Left colon (tissue), 2 donors: ENCODE measurements around the gene FBF1. TPM values are rescaled to one million over a fixed set of nuclear protein-coding genes. Genes with fewer than 3 reads are reported as not detected.
"Not testable (repeated sequence)": the region's sequence is repeated elsewhere in the genome, so short reads cannot be mapped to it uniquely, and the experiment has no call there.

ENCODE experiments used
- ATAC-seq: fragments of 200-7000 bp; cut with Tn5 transposase; one replicate; pipeline ENCODE4 v1.9.1; 2020; ENCODE audit warnings: mild to moderate bottlenecking, moderate library complexity
- DNase-seq, 2 donors: peaks; one replicate each; pipeline ENCODE4 v3.0.0-alpha.2; 2020
- intact Hi-C, 2 donors: fragments of 100-400 bp; cut with DNase I in 1 of 2; cut with micrococcal nuclease in 1 of 2; formaldehyde crosslinking; loops; one replicate each; pipeline versions ENCODE4 v1.11.2 to v1.14.0; 2022; cut with DNase I, micrococcal nuclease
- total RNA-seq, 2 donors: library from RNA; stranded (reverse); fragmentation: NEBNext Ultra II Directional; extraction: Animal tissue kit (Norgen Biotek cat#: 25700); gene quantifications; one replicate each; pipeline ENCODE4 v1.2.1, GENCODE V29; 2021
- donor health status: DM: no; HTN: no; CAD: no.
- donor health status: DM: yes; HTN: yes; CAD: no.

The FBF1 gene
- total RNA-seq, 2 donors from 2014 or later, result 5.2 to 5.5 TPM

DNA sequence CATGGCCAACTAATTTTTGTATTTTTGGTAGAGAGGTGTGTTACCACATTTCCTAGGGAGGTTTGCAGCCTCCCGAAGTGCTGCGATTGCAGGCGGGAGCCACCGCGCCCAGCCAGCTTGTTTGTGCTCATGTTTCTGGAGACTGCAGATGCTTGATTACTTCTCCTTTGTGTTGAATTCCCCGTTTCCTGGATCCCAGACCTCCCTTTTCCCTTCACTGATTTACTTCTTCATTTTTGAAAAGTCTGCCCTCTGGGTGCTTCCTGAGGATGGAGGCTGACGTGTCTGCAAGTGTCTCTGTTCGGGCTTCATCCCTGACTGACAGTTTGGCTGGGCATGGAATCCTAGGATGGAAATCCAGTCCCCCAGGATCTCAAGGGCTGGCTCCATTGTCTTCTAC lies 55.4 kb downstream of the FBF1 start:
- intact Hi-C loops, result no loop called here
- no peak for DNase-seq
- ATAC-seq, result no peak

DNA sequence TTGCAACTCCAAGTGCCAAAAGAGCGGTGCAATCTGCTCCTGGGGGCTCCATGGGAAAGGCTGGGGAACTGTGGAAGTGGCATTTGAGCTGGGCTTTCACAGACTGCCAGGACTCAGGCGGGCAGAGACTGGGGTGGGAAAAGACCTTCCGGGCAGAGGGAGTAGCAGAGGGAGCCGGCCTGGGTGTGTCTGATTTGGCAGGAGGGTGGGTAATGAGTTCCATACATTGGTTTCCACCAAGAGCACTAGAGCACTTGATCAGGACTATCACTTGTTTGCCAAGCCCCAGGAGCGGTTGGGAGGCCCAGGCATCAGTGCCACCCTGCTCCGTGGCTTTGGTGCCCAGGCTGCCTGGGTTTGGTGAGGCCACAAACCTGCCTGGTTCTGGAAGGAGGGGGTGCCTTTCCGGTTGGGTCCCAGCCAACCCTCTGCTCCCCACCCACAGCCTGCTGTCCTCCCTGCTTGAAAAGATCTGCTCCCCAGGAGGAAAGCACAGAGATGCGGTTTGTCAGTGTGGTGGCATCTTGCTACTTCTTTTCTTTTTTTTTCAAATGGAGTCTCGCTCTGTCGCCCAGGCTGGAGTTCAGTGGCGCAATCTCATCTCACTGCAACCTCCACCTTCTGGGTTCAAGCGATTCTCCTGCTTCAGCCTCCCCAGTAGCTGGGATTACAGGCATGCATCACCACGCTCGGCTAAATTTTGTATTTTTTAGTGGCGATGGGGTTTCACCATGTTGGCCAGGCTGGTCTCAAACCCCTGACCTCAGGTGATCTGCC lies 59.0 kb downstream of the FBF1 start:
- no peak for ATAC-seq
- no peak for DNase-seq
- intact Hi-C loops, result no loop called here

DNA sequence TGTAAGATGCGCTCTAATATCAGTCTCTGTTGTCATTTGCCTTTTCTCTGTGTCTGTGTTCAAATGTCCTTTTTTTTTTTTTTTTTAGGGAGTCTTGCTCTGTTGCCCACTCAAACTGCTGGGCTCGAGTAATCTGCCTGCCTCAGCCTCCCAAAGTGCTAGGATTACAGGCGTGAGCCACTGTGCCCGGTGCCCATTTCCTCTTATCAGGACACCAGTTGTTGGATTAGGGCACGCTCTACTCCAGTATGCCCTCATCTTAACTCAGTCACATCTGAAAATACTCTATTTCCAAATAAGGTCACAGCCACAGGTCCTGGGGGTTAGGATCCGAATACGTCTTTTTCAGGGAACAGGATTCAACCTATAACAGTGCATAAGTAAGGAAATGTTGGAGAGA lies 60.6 kb downstream of the FBF1 start:
- ATAC-seq, result no peak
- no peak for DNase-seq
- intact Hi-C loops, result no loop called here

DNA sequence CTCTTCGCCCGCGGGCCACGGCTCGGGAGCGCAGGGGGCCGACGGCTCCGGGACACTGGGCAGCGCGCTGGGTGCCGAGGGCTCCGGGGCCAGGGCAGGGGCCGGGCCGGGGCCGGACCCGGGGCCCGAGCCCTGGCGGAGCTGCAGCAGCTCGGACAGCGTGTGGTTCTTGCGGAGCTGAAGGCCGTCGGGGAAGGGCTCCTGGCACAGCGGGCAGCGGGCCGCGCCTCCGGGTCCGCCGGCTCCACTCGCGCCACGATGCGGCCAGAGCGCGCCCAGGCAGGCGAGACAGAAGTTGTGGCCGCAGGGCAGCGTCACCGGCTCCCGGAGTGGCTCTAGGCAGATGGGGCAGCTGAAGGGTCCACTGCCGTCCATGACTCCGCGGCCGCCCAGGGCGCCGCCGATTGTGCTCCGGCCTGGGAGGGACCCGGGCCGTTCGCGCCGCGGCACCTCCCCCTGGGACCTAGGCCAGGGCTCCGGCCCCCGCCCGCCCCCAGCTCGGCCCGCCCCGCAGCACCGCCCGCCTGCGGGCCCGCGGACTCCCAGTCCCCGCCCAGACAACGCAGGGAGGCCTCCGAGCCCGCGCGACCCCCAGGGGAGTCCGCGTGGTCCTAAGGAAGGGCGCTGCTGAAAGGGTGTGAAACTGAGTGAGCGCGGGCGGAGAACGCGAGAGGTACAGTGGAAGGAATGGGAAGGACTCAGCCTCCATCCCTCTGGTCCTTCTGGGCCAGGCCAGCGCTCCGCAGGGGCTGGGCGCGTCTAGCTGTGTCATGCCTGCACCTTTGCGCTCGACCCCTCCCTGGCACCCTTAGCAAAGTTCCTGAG lies 62.5 kb downstream of the FBF1 start, which contains the start of gene TRIM47:
TRIM47 (minus strand) TSS at position 408 of the 825 bp plus-strand sequence; CDS start at position 375, 33 bp downstream.
- DNase-seq (peak; percentile 69 to 74), ATAC-seq (peak; percentile 34)
- intact Hi-C loops, result no loop called here

DNA sequence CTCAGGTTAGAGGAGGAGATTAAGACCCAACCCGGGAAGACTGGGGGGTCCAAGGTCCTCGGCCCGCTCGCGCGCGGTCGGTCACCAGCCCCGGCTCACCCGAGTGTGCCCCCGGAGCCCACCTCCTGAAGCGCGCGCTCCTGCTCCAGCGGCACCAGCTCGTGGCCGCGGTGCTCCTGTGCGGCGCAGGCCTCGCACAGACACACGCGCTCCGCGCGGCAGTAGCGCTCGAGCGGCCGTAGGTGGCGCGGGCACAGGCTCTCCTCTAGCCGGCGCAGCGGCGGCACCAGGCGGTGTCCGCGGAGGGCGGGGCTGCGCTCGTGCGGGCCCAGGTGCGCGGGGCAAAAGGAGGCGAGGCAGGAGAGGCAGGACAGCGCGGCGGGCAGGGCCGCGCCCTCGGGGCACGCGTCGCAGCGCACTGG lies 63.1 kb downstream of the FBF1 start:
- intact Hi-C loops, result no loop called here
- ATAC-seq, result peak; percentile 65
- DNase-seq, result peak; percentile 76 to 88

DNA sequence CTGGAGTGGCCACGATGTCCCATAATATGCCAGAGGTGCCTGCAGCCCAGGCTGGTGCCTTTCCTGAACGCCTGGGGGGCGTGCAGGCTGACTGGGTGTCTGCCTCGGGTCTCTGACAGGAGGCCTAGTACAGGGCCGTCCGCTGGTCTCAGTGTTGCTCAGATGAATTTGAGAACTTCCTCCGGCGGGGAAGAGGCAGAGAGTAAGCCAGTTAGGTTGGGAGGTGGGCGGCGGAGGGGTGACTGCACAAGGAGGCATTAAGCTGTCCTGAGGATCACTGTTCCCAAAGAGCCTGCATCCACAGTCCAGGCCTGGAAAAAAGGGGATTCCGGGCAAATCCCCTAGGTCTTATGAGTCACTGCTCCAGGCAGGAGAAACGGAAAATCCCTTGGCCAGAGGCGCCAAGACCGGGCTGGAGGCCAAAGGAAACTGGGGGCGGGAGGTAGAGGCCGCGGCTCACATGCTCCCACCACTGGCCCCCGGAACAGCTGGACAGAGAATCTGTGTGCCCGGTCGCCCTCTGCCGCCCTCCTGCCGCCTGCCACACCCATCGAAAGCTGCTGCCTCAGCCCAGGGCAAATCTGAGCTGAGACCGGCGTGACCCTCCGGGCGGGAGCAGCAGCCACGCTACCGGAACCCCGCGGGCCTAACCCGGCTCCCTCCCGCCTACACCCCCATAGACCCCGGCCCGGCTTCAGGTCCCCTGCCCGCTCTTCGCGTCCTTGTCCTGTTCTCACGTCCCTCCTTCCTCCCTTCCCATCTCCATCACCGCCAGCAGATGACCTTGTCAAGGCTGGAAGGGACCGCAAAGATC lies 63.7 kb downstream of the FBF1 start:
- DNase-seq, result peak; percentile 81 to 92
- peak; percentile 37 for ATAC-seq
- intact Hi-C loops, result no loop called here

DNA sequence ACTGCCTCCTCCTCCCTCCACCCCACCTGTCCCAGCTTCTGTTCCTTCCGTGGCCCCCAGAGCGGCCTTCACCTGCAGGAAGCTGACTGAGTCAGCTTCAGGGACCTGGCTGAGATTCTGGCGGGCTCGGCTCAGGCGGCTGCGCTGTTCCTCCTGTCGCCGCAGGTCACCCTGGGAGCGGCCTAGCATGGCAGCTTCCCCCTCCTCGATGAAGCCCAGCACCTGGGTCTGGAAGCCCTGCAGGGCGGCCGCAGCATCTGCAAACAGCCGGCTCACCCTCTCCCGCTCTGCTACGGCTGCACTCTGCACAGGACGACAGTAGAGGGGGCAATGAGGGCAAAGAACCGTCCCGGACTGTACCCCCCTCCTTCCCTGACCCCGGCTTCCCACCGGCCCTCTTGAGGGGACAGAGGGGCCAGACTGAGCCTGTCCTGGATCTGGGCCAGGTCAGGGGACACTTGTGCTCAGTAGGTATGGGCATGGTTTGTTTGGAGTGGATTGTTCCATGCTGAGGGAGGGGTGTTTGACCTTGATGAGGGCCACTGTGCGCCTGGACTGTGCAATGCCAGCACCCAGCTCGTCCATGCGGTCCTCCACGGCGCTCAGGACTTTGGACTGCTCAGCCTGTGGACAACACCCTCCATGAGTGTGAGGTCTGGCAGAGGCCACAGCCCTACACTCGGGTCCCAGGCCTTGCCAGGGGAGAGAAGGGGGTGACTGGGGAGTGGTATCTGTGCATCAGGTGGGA lies 64.5 kb downstream of the FBF1 start:
- intact Hi-C loops, result no loop called here
- DNase-seq, result peak; percentile 82 to 93
- ATAC-seq, result peak; percentile 59

DNA sequence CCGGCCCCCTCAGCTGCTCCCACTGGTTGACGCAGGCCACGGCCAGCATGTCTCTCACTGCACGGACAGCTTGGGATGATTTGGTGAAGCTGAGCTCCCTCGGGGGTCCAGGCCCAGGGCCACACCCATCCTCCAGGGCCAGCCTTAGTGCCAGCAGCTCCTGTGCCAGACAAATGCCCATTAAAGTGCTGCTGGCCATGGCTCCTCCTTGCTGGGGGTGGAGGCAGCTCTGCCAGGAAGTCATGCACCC lies 65.0 kb downstream of the FBF1 start:
- ATAC-seq (peak; percentile 63), DNase-seq (peak in 1 of 2 donors; percentile 70)
- intact Hi-C loops, result no loop called here

DNA sequence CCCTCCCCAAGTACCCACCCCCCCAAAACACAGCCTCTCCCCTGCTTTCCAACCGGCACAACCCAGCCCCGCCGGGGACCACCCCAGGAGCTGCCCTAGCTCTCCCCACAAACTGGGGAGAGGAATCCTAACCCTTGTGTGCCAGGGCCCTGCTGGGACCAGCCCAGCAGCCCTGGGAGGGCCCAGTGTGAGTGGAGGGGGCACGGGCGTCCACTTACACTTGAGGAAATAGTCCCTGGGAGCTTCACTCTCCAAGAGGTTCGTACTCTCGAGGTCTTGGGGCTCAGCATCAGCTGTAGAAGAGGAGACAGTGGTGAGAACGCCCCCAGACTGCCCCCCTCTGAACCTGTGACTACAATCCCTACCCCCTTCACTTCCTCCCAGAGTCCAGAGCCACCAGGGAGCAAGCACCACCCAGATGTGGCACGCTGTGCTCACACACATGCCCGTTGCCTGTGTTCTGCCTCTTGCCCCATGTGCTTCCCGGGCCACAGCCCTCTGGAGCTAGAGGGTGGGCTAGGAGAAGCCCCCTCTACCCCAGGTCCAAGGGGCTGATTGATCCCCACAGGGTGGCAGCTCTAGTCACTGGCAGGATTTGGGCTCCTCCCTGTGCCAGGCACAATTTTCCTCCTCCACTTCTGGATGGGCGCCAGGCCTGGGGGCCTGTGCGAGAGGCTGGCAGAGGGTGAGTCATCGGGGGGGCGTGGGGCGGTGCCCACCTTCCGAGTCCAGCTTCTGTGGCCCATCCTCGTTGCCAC lies 65.5 kb downstream of the FBF1 start:
- ATAC-seq (no peak), DNase-seq (no peak)
- intact Hi-C loops, result no loop called here

DNA sequence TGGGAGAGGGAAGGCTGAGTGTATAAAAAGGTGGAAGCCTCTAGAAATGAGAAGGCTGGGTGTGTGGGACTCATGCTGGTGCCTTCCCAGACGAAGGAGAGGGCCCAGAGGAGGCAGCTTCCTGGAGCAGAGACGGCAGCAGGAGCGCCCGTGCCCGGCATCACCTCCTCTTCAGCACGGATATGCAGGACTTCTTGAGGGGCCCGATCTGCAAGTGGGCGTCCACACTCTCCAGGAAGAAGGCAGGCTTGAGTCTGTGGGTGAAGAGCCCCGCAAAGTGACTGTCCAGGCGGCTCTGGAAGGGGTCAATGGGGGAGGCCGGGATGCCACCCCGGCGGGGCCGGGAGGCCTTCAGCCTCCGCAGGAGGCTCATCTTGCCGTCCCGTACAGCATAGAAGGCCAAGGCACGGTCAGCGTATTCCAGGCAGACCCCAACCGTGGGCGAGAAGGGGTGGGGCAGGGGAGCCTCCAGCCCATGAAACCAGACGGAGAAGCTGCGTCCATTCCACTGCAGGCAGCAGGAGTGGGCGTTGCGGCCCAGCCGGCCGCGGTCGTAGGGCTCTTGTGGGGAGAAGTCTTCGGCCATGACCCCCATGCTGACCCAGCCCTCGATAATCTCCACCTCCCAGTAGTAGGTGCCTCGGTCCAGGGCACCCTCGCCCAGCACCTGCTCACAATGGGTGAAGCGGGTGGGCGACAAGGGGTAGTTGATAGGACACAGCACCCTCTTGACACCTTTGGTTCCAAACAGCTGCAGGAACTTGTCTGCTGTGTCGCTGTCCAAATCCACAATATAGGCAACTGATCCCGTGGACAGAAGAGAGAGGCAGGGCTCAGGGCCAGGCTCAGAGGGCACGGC lies 66.3 kb downstream of the FBF1 start:
- DNase-seq, result no peak
- intact Hi-C loops, result no loop called here
- ATAC-seq, result no peak

DNA sequence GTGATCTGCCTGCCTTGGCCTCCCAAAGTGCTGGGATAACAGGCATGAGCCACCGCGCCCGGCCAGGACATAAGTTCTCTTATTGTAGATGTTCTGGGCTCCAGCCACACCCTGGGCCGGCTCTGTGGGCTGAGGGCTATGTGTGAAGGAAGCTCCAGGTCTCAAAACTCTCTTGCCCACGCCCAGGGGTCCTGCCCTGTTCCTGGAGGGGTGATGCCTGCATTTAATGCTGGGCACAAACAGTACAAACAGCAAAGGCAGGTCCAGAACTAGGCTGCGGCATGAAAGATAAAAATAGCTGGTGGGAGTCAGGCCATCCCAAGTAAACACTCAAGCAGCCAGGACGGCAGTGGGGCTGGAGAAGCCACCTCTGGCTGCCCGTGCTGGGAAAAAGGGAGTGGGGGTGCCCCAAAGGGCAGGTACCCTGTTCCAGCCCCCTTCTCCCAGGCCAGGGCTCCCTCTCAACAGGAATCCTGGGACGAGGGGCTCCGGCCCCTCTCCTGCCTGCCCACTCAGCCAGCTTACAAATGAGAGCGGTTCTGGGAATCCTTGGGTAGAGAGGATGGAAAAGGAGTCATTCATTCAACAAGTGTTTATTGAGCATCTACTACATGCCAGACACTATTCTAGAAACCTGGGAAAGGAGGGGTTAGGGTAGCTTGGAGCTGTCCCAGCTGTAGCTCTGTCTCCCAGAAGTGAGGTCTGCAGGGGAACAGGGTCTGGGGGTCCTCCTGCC lies 67.1 kb downstream of the FBF1 start:
- ATAC-seq (no peak), DNase-seq (no peak)
- intact Hi-C loops, result no loop called here

DNA sequence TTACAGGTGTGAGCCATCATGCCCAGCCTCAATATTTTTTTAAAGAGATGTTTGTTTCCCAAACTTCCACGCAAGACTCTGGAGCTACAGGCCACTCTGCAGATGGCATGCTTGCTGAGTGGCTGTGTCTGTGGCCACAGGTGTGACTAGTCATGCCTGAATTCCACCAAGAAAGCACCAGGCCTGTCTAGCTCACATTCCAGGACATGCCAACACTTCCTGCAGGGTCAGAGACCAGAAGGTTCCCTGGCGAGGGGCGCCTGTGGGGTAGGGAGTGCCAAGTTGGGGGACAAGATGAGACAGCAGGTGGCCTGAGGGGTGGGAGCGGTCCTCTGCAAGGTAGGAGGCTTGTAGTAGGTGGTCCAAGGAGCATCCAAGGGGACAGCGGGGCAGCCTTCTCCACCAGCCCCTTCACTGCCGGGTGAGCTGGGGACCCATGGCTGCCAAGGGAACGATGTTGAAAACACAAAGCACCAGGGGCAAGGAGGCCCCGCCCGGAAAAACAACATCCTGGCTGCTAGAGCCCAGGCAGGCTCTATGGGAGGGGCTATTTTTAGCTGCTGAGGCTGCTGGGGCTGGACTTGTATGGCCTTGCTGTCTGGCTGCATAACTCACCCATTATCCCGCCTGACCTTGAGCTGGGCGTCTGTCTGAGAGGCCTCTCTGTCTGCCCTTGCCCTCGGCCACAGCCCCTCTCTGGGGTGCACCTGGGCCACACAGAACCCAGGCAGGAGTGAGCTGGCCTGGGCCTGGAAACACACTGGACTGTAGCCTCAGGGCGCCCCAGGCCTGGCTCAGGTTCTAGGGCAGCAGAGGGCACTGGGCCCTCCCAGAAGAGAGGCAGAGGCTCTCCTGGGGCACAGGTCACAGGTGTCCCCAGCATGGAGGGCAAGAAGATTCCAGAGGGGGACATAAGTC lies 68.1 kb downstream of the FBF1 start:
- intact Hi-C loops, result no loop called here
- peak; percentile 41 for ATAC-seq
- peak; percentile 77 to 88 for DNase-seq

DNA sequence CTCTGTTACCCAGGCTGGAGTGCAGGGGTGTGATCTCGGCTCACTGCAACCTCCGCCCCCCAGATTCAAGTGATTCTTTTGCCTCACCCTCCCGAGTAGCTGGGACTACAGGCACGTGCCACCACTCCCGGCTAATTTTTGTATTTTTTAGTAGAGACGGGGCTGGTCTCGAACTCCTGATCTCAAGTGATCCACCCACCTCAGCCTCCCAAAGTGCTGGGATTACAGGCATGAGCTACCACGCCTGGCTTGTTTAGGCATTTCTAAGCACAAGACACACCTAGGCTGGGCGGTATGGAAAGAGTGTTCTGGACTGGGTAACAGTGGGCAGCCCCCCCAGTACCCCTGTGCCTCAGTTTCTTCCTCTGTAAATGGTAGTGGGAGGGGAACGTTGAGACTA lies 70.6 kb downstream of the FBF1 start:
- not testable (repeated sequence) for ATAC-seq

DNA sequence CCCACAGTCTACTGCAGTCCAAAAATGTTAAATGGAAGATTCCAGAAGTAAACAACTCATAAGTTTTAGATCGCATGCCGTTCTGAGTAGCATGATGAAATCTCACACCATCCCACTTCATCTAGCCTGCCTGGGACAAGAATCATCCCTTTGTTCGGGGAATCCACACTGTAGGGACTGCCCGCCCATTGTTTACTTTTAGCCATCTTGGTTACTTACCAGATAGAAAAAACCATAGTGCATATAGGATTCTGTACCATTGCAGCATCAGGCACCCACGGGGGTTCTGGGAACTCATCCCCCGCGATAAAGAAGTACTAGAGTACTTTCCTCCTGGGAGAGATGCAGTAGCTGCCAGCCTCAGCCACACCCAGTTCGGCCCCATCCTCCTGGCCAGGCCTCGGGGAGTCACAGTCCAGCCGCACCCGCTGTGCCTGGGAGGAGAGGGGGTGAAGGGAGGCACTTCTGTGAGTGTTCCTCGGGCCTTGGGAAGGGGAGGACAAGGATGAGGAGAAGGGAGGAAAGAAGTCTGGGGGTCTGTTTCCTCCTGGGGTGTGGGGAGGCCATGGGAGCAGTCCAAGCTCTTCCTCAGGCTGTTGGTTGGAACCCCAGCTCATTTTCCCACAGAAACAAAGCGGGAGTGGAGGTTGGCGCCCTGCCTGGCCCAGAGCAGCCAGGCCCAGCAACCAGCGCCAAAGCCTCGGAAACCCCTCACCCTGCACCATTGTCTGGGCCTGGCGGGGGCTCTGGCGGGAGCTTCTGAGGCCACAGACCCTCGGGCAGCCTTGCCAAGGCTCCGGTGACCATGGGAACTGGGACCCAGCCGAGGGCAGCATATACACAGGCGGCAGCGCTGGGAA lies 71.3 kb downstream of the FBF1 start:
- intact Hi-C loops, result no loop called here
- ATAC-seq, result peak; percentile 76
- peak; percentile 75 to 81 for DNase-seq

More for the DNA sequence above, 70.6 kb downstream of the FBF1 start:
- DNase-seq, intact Hi-C loops: not testable (repeated sequence)
